ENCODE measurements around the gene MDH1B. TPM values are rescaled to one million over a fixed set of nuclear protein-coding genes. Genes with fewer than 3 reads are reported as not detected.
A peak's percentile ranks its signal among the peaks of the same experiment; 100 is the strongest.

MDH1B gene
- total RNA-seq, 1 experiment from 2014 or later, result 2.7 TPM

DNA sequence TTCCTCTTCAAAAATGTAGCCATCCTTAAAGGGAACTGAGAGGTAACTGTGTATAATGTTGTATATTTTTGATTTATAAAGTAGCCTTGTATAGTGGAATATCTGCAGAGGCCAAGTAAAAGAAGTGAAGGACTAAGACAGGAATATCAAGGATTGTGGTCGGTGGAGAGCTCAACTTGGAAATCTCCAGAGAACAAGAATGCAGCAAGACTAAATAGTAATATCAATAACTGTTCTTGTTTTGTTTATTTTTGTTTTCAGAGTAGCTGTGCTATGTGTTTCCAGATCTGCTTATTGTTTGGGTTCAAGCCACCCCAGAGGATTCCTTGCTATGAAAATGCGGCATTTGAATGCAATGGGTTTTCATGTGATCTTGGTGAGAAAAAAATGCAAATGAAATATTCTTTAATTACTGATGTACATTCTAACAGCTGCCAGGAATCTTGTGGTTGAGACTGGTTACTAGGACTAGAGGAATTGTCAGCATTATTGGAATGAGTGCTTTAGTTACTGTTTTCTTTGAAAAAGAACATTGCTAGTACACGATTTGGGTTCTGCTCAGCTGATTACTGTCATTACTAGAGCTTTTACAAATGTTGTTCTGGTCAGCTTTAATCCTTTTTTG, 25.3 kb upstream of the MDH1B start:
- no peaks in the 10 kb centered on the region for H3K9me2 ChIP-seq (ENCODE audit: insufficient read depth)
- CTCF ChIA-PET, result no interaction called here
- no peak overlapping the region for H3K4me2 ChIP-seq
- H3K4me3 ChIP-seq, result no peak overlapping the region
- no peaks in the 10 kb centered on the region for H3K9me3 ChIP-seq (ENCODE audit: insufficient read depth, low read depth)
- no peaks in the 10 kb centered on the region for H3K27me3 ChIP-seq (ENCODE audit: insufficient read depth, low read depth)
- no peak overlapping the region for H2AFZ ChIP-seq
- H3K4me1 ChIP-seq (replicated peaks; ENCODE audit: insufficient read depth), result no peaks in the 10 kb centered on the region
- POLR2A ChIA-PET (ENCODE audit: unreplicated experiment), result no interaction called here
- no peaks in the 10 kb centered on the region for H3K79me2 ChIP-seq (ENCODE audit: low read depth)
- intact Hi-C loops (cut with micrococcal nuclease; ENCODE audit: unreplicated experiment), result no loop called here
- H3K36me3 ChIP-seq (ENCODE audit: low read depth), result peaks cover 2% of the 10 kb centered on the region; the same call in 1 of the 2 replicates
- H3K27ac ChIP-seq, result no peak overlapping the region
- DNase-seq, result no peak
- no peaks in the 10 kb centered on the region for H3F3A ChIP-seq (ENCODE audit: insufficient read depth, low read depth)
- no peak for TF ChIP-seq EZH2 (IDR thresholded peaks at IDR 0.05; ENCODE audit: low read depth)
- TF ChIP-seq, protein P1, sequence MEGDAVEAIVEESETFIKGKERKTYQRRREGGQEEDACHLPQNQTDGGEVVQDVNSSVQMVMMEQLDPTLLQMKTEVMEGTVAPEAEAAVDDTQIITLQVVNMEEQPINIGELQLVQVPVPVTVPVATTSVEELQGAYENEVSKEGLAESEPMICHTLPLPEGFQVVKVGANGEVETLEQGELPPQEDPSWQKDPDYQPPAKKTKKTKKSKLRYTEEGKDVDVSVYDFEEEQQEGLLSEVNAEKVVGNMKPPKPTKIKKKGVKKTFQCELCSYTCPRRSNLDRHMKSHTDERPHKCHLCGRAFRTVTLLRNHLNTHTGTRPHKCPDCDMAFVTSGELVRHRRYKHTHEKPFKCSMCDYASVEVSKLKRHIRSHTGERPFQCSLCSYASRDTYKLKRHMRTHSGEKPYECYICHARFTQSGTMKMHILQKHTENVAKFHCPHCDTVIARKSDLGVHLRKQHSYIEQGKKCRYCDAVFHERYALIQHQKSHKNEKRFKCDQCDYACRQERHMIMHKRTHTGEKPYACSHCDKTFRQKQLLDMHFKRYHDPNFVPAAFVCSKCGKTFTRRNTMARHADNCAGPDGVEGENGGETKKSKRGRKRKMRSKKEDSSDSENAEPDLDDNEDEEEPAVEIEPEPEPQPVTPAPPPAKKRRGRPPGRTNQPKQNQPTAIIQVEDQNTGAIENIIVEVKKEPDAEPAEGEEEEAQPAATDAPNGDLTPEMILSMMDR (conservative IDR thresholded peaks at IDR 0.05), result no peak
- BruUV-seq (replicated peaks), result no TSS peak
- H4K20me1 ChIP-seq (ENCODE audit: insufficient read depth), result no peaks in the 10 kb centered on the region

DNA sequence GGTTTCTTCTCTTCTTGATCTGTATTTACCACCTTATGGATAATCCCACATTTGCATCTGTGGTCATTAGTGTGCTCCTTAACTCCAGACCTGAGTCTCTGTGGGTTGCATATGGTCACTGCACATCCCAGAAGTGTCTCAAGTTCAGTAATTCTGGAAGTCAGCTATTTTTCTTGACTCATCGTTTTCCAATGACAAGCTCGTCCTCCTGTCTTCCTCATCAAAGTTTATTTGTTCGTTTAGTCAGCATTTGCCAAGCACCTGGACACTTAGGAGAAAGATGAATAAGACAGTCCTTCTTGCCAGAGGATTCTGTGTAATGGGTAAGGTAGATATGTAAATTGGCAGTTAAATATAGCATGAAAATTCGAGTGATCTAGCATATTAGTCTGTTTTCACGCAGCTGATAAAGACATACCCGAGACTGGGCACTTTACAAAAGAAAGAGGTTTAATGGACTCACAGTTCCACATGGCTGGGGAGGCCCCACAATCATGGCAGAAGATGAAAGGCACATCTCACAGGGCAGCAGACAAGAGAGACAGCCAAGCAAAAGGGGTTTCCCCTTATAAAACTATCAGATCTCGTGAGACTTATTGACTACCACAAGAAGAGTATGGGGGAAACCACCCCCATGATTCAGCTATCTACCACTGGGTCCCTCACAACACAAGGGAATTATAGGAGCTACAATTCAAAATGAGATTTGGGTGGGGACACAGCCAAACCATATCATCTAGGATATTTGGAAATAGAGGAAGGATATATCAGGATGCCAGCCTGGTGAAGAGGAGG, 19.6 kb upstream of the MDH1B start:
- intact Hi-C loops (cut with micrococcal nuclease; ENCODE audit: unreplicated experiment), result no loop called here
- CTCF ChIA-PET, result no interaction called here
- no peaks in the 10 kb centered on the region for H3K9me2 ChIP-seq (ENCODE audit: insufficient read depth)

DNA sequence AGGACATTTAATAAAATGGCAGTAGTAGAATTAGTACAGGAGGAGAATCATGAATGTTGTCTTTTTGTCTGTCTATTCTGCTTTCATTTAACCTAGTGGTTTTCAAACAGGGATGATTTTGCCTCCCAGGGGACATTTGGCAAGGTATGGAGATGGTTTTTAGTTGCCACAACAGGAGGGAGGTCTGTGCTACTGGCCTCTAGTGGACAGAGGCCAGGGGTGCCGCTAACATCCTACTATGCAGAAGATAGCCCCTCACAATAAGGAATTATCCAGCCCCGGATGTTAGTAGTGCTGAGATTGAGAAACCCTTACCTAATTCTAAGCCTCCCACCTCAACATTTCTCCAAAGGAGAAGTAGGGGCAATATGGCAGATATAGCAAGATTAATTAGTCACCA, 18.6 kb upstream of the MDH1B start:
- no peaks in the 10 kb centered on the region for H3F3A ChIP-seq (ENCODE audit: insufficient read depth, low read depth)
- POLR2A ChIA-PET (ENCODE audit: unreplicated experiment), result no interaction called here
- H3K4me3 ChIP-seq, result no peak overlapping the region
- H3K79me2 ChIP-seq (ENCODE audit: low read depth), result no peaks in the 10 kb centered on the region
- no peak overlapping the region for H2AFZ ChIP-seq
- H3K4me1 ChIP-seq (replicated peaks; ENCODE audit: insufficient read depth), result no peaks in the 10 kb centered on the region
- H3K36me3 ChIP-seq (ENCODE audit: low read depth), result peaks cover 16% of the 10 kb centered on the region; the same call in 1 of the 2 replicates
- no peaks in the 10 kb centered on the region for H3K9me3 ChIP-seq (ENCODE audit: insufficient read depth, low read depth)
- H4K20me1 ChIP-seq (ENCODE audit: insufficient read depth), result peaks cover 5% of the 10 kb centered on the region
- no peak overlapping the region for H3K27ac ChIP-seq
- intact Hi-C loops (cut with micrococcal nuclease; ENCODE audit: unreplicated experiment), result no loop called here
- no TSS peak for BruUV-seq (replicated peaks)
- no peaks in the 10 kb centered on the region for H3K9me2 ChIP-seq (ENCODE audit: insufficient read depth)
- no peaks in the 10 kb centered on the region for H3K27me3 ChIP-seq (ENCODE audit: insufficient read depth, low read depth)
- DNase-seq, result no peak
- CTCF ChIA-PET, result no interaction called here
- H3K4me2 ChIP-seq, result no peak overlapping the region
- TF ChIP-seq EZH2 (IDR thresholded peaks at IDR 0.05; ENCODE audit: low read depth), result no peak
- TF ChIP-seq, protein P1 (conservative IDR thresholded peaks at IDR 0.05), result peak; percentile 42; the same call in 1 of the 2 replicates

More for the DNA sequence above, 19.6 kb upstream of the MDH1B start:
- POLR2A ChIA-PET (ENCODE audit: unreplicated experiment), result no interaction called here
- no peak overlapping the region for H3K27ac ChIP-seq
- TF ChIP-seq EZH2 (IDR thresholded peaks at IDR 0.05; ENCODE audit: low read depth), result no peak
- TF ChIP-seq, protein P1 (conservative IDR thresholded peaks at IDR 0.05), result no peak
- no TSS peak for BruUV-seq (replicated peaks)
- H3K27me3 ChIP-seq (ENCODE audit: insufficient read depth, low read depth), result no peaks in the 10 kb centered on the region
- H3K4me3 ChIP-seq, result no peak overlapping the region
- H3K4me1 ChIP-seq (replicated peaks; ENCODE audit: insufficient read depth), result no peaks in the 10 kb centered on the region
- 0 out of 2 replicates have a peak, but pooled peaks cover 11% of the 10 kb centered on the region for H3K36me3 ChIP-seq (ENCODE audit: low read depth)
- H3F3A ChIP-seq (ENCODE audit: insufficient read depth, low read depth), result no peaks in the 10 kb centered on the region
- DNase-seq, result no peak
- H3K79me2 ChIP-seq (ENCODE audit: low read depth), result no peaks in the 10 kb centered on the region
- H4K20me1 ChIP-seq (ENCODE audit: insufficient read depth), result peaks cover 5% of the 10 kb centered on the region
- no peaks in the 10 kb centered on the region for H3K9me3 ChIP-seq (ENCODE audit: insufficient read depth, low read depth)
- H2AFZ ChIP-seq, result no peak overlapping the region
- H3K4me2 ChIP-seq, result no peak overlapping the region

All from PC-9 (cell line).